ENCODE measurements around the gene STK11IP. TPM values are rescaled to one million over a fixed set of nuclear protein-coding genes. Genes with fewer than 3 reads are reported as not detected.

Gene STK11IP
- total RNA-seq, 1 experiment from 2014 or later = 45.0 TPM

DNA sequence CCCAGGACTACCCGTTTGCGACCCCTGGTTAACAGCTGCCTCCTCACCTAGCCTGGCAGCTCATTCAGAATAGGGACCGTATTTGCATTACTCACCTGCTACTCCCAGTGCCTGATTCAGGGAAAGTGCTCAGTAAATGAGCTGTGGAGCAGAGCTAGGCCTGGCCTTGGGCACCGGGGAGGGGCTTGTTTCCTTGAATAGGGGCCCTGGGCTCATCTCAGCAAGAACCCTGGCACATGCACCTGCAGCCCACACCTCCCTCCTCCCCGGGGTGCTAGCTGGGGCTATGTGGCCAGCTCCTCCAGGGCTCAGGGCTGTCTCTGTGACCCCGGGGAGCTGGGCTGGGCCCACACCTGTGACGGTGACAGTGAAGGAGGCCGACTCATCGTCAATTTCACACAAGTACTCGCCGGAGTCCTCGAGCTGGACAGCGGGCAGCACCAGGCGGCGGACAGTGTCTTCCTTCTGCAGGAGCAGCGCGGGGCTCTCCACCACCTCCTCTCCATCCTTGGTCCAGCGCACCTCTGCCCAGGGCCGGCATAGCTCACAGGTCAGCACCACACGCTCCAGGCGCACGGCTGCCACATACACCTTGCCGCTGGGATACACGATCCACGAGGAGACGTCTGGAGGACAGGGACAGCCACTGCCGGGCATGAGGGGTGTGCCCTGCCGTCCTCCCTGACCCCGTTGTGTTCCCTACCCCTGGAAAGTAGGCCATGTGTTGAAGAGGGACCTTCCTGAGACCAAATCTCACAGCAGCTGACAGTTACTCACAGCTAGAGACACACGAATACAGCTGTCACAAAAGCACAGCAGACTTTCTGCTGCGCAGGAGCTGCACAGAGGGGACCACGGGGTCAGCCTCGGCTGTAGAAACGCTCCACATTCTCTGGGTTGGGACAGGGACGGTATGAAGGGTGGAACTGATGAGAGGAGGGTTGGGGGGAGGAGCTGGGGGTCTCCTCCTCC, 35.3 kb upstream of the STK11IP start:
- Histone ChIP-seq H4K20me1 (ENCODE audit: insufficient read depth) (no peaks in the 10 kb centered on the region), H3K4me2 (ENCODE audit: low read length) (no peak overlapping the region), H2AFZ (ENCODE audit: low read depth, low read length, poor library complexity, severe bottlenecking) (no peak overlapping the region), H3K4me1 (ENCODE audit: control insufficient read depth in 1 of 2, insufficient read depth in 2 of 2, low read length in 2 of 2) (peaks cover 0 to 4% of the 10 kb centered on the region in 2 experiments; a peak in 1 of 4 replicates), H3K36me3 (ENCODE audit: control insufficient read depth in 1 of 2, insufficient read depth in 2 of 2, low read length in 2 of 2) (no peaks in the 10 kb centered on the region), H3K79me2 (ENCODE audit: insufficient read depth, low read length) (no peaks in the 10 kb centered on the region), H3K27me3 (ENCODE audit: insufficient read depth, low read length) (no peaks in the 10 kb centered on the region), H3K9me3 (ENCODE audit: control insufficient read depth in 1 of 2, insufficient read depth in 1 of 2, low read depth in 1 of 2, low read length in 2 of 2) (no peaks in the 10 kb centered on the region), H3K4me3 (replicated peaks in 1 of 2; ENCODE audit: low read depth in 1 of 2, low read length in 2 of 2) (no peak overlapping the region), H3K27ac (ENCODE audit: low read depth, low read length) (no peak overlapping the region), H3K9me2 (ENCODE audit: insufficient read depth) (no peaks in the 10 kb centered on the region), H3K9ac (ENCODE audit: low read length) (no peak overlapping the region)
- ATAC-seq (no peak), DNase-seq (ENCODE audit: low read depth, low spot score) (no peak)
- RAD21 ChIA-PET (ENCODE audit: low non-redundant PET in 1 of 2, low total read pairs in 2 of 2, uncharacterized antibody in 2 of 2, unreplicated experiment in 2 of 2) = no interaction called here
- no peak for TF ChIP-seq CBX3 (IDR thresholded peaks at IDR 0.05; ENCODE audit: low read depth)
- no peak for TF ChIP-seq JUND (IDR thresholded peaks at IDR 0.05)
- no peak for TF ChIP-seq EZH2 (IDR thresholded peaks at IDR 0.05)
- no peak for TF ChIP-seq SRF (IDR thresholded peaks at IDR 0.05; ENCODE audit: low read depth)
- no peak for TF ChIP-seq POLR2A (IDR thresholded peaks at IDR 0.05; ENCODE audit: borderline replicate concordance, extremely low read depth, insufficient read depth, insufficient read length)
- no peak for TF ChIP-seq ZBTB33 (IDR thresholded peaks at IDR 0.05; ENCODE audit: extremely low read depth, insufficient replicate concordance, low read length)
- intact Hi-C loops (cut with micrococcal nuclease) = no loop called here
- BruUV-seq (replicated peaks) = no TSS peak
- CTCF ChIA-PET = interaction anchor here (1.0 kb wide), 1 partner anchor 11 kb away, joined by 3 read pairs; no protein-coding TSS in a partner anchor
- POLR2A ChIA-PET = no interaction called here

Measured in HCT116 (cell line).